PC-3 (cell line): ENCODE data around the gene DPM3. TPM values are rescaled to one million over a fixed set of nuclear protein-coding genes. Genes with fewer than 3 reads are reported as not detected.
A peak's percentile ranks its signal among the peaks of the same experiment; 100 is the strongest.

Experiments used
- ATAC-seq: fragments of 200-7000 bp; cut with Tn5 transposase; 2 replicates; pipeline ENCODE4 v1.9.1; 2020; ENCODE audit warnings: mild to moderate bottlenecking, moderate library complexity
- BruUV-seq: library from RNA; stranded (reverse); fragments of 400-500 nt; replicated peaks from 2 replicates; lab custom pipeline; 2021; lab: Mats Ljungman, UMichigan
- CTCF ChIA-PET: fragments of 300-600 bp; sonication (Branson Sonifier 250); formaldehyde crosslinking; loops from one replicate; lab custom pipeline; 2022; ENCODE audit warnings: antibody characterized with exemption; lab: Charles Lee
- POLR2A ChIA-PET: fragments of 300-600 bp; sonication (Branson Sonifier 250); formaldehyde crosslinking; loops from one replicate; lab custom pipeline; 2022; ENCODE audit warnings: antibody characterized with exemption; ENCODE audit not compliant: unreplicated experiment; lab: Charles Lee
- DNase-seq: peaks from one replicate; pipeline ENCODE4 v3.0.0-alpha.2; 2015
- H2AFZ ChIP-seq: fragments of 300-600 bp; sonication (generic); 2 replicates; pipeline ENCODE4 v1.6.0; 2016; ENCODE audit warnings: antibody characterized with exemption, low read length
- H3F3A ChIP-seq: fragments of 300-600 bp; sonication (generic); one replicate; pipeline ENCODE4 v1.6.0; 2017; ENCODE audit warnings: antibody characterized with exemption, low read length, control low read depth, mild to moderate bottlenecking; ENCODE audit not compliant: unreplicated experiment
- H3K27ac ChIP-seq: fragments of 300-600 bp; sonication (generic); 2 replicates; pipeline ENCODE4 v1.5.1; 2016; ENCODE audit warnings: mild to moderate bottlenecking, low read length
- H3K27me3 ChIP-seq: fragments of 300-600 bp; sonication (generic); 2 replicates; pipeline ENCODE4 v1.6.1; 2016; ENCODE audit warnings: low read length, mixed read lengths
- H3K36me3 ChIP-seq: fragments of 300-600 bp; sonication (generic); 2 replicates; pipeline ENCODE4 v1.6.1; 2016; ENCODE audit warnings: low read depth, mixed run types, low read length, mixed read lengths
- H3K4me1 ChIP-seq: fragments of 300-600 bp; sonication (generic); 2 replicates; pipeline ENCODE4 v1.5.1; 2016; ENCODE audit warnings: low read length; ENCODE audit not compliant: insufficient read depth
- H3K4me2 ChIP-seq: fragments of 300-600 bp; sonication (generic); 2 replicates; pipeline ENCODE4 v1.6.0; 2016; ENCODE audit warnings: low read length
- H3K4me3 ChIP-seq: fragments of 300-600 bp; sonication (generic); 2 replicates; pipeline ENCODE4 v1.5.1; 2016; ENCODE audit warnings: mild to moderate bottlenecking, low read length, mixed read lengths
- H3K79me2 ChIP-seq: fragments of 300-600 bp; sonication (generic); 2 replicates; pipeline ENCODE4 v1.6.1; 2017; ENCODE audit warnings: low read length, mixed read lengths
- H3K9ac ChIP-seq: fragments of 300-600 bp; sonication (generic); 2 replicates; pipeline ENCODE4 v1.6.0; 2016; ENCODE audit warnings: mild to moderate bottlenecking, low read length
- H3K9me2 ChIP-seq: fragments of 300-600 bp; sonication (generic); replicated peaks from 2 replicates; pipeline ENCODE4 v1.6.1; 2016; ENCODE audit warnings: mixed run types, low read length, mixed read lengths
- H3K9me3 ChIP-seq: fragments of 300-600 bp; sonication (generic); 2 replicates; pipeline ENCODE4 v1.6.1; 2016; ENCODE audit warnings: low read length, mixed read lengths
- H4K20me1 ChIP-seq: fragments of 300-600 bp; sonication (generic); 2 replicates; pipeline ENCODE4 v1.6.1; 2016; ENCODE audit warnings: low read length, mixed read lengths
- CTCF ChIP-seq: fragments of 300-600 bp; sonication (generic); conservative IDR thresholded peaks from 2 replicates; pipeline ENCODE4 v1.5.1; 2017; ENCODE audit warnings: antibody characterized with exemption, low read depth, mild to moderate bottlenecking, low read length
- EZH2 ChIP-seq: fragments of 300-600 bp; sonication (generic); IDR thresholded peaks from one replicate; pipeline ENCODE4 v1.6.1; 2017; ENCODE audit warnings: antibody characterized with exemption, mild to moderate bottlenecking, low read length; ENCODE audit not compliant: unreplicated experiment
- EZH2phosphoT487 ChIP-seq: fragments of 300-600 bp; sonication (generic); IDR thresholded peaks from 2 replicates; pipeline ENCODE4 v1.6.1; 2018; ENCODE audit warnings: mild to moderate bottlenecking, antibody characterized with exemption, low read length, borderline replicate concordance
- intact Hi-C: fragments of 100-400 bp; cut with micrococcal nuclease; formaldehyde crosslinking; loops from 2 replicates; pipeline ENCODE4 v1.9.0; 2023
- total RNA-seq: library from RNA; depleted of rRNA; stranded (reverse); fragments of >200 nt; gene quantifications from 2 replicates; pipeline ENCODE4 v1.2.3, GENCODE V29; 2014

The DPM3 gene
- total RNA-seq, 1 experiment from 2014 or later: 74.3 TPM

GRCh38 chr1:155094622-155094948 is 45.7 kb downstream of the DPM3 start:
- H3K79me2 ChIP-seq: no peaks in the 10 kb centered on the region
- no peaks in the 10 kb centered on the region for H3K27me3 ChIP-seq
- POLR2A ChIA-PET: no interaction called here
- H3K36me3 ChIP-seq: no peaks in the 10 kb centered on the region
- H4K20me1 ChIP-seq: no peaks in the 10 kb centered on the region
- no peak overlapping the region for H3K4me3 ChIP-seq
- no peak for ATAC-seq
- intact Hi-C loops: loop anchor here (1.0 kb wide), 2 partner anchors 29 to 41 kb away; partner anchors contain the start of gene SLC50A1
- CTCF ChIA-PET: interaction anchor here (1.2 to 1.9 kb wide), 3 partner anchors 41 to 78 kb away, joined by 3 to 12 read pairs (median 10); partner anchors contain the start of gene KRTCAP2
- H3K4me2 ChIP-seq: no peak overlapping the region
- H3K4me1 ChIP-seq: peaks cover 9% of the 10 kb centered on the region
- no peak for DNase-seq
- no peak overlapping the region for H3K27ac ChIP-seq
- H3K9ac ChIP-seq: no peak overlapping the region
- H3K9me2 ChIP-seq: no peaks in the 10 kb centered on the region
- no peaks in the 10 kb centered on the region for H3F3A ChIP-seq
- H2AFZ ChIP-seq: no peak overlapping the region
- TF ChIP-seq EZH2phosphoT487 (no peak), EZH2 (no peak), CTCF (no peak)
- no peaks in the 10 kb centered on the region for H3K9me3 ChIP-seq
- no TSS peak for BruUV-seq

GRCh38 chr1:155093911-155094621 is 46.3 kb downstream of the DPM3 start:
- no peaks in the 10 kb centered on the region for H3K9me3 ChIP-seq
- POLR2A ChIA-PET: no interaction called here
- no peaks in the 10 kb centered on the region for H3K9me2 ChIP-seq
- H2AFZ ChIP-seq: peak overlapping the region; percentile 57
- no peaks in the 10 kb centered on the region for H3K36me3 ChIP-seq
- no peaks in the 10 kb centered on the region for H4K20me1 ChIP-seq
- no peaks in the 10 kb centered on the region for H3K79me2 ChIP-seq
- TF ChIP-seq EZH2phosphoT487: no peak
- TF ChIP-seq CTCF: peak; percentile 79
- TF ChIP-seq EZH2: no peak
- peak; percentile 79 for ATAC-seq
- H3K4me2 ChIP-seq: peak overlapping the region; percentile 25; the same call in 1 of the 2 replicates
- intact Hi-C loops: loop anchor here (1.0 kb wide), 2 partner anchors 29 to 41 kb away; partner anchors contain the start of gene SLC50A1
- H3F3A ChIP-seq: no peaks in the 10 kb centered on the region
- no TSS peak for BruUV-seq
- no peak overlapping the region for H3K4me3 ChIP-seq
- H3K9ac ChIP-seq: no peak overlapping the region
- CTCF ChIA-PET: interaction anchor here (1.3 to 1.9 kb wide), 2 partner anchors 41 to 73 kb away, joined by 3 to 12 read pairs; no protein-coding TSS in a partner anchor
- H3K4me1 ChIP-seq: peaks cover 9% of the 10 kb centered on the region
- no peaks in the 10 kb centered on the region for H3K27me3 ChIP-seq
- no peak overlapping the region for H3K27ac ChIP-seq
- peak; percentile 78 for DNase-seq

- Histone ChIP-seq H3K4me2 (no peak overlapping the region), H3F3A (no peaks in the 10 kb centered on the region), H4K20me1 (no peaks in the 10 kb centered on the region), H3K27me3 (no peaks in the 10 kb centered on the region), H3K9ac (no peak overlapping the region), H2AFZ (no peak overlapping the region), H3K27ac (no peak overlapping the region), H3K4me3 (no peak overlapping the region), H3K9me3 (no peaks in the 10 kb centered on the region), H3K79me2 (no peaks in the 10 kb centered on the region), H3K9me2 (no peaks in the 10 kb centered on the region), H3K36me3 (no peaks in the 10 kb centered on the region), H3K4me1 (peaks cover 9% of the 10 kb centered on the region)
- POLR2A ChIA-PET: no interaction called here
- CTCF ChIA-PET: interaction anchor here (0.6 to 2.0 kb wide), 2 partner anchors 37 to 459 kb away, joined by 3 to 14 read pairs; no protein-coding TSS in a partner anchor
- intact Hi-C loops: no loop called here
- TF ChIP-seq CTCF (no peak), EZH2phosphoT487 (no peak), EZH2 (no peak)
- DNase-seq (no peak), ATAC-seq (no peak)
- BruUV-seq: no TSS peak
These were observed 47.7 kb downstream of the DPM3 start for GRCh38 chr1:155092641-155093040.
